Stimulated activated CD4-positive, alpha-beta T cell treated with anti-CD3 and anti-CD28 coated beads, Interleukin-12 subunit alpha, Interleukin-12 subunit beta, amount 100 ng/mL, for 4 hours (primary cell): Measurements from ENCODE around the gene TAF4.
"Not testable (repeated sequence)": the region's sequence is repeated elsewhere in the genome, so short reads cannot be mapped to it uniquely, and the experiment has no call there.

Experiments
- DNase-seq: peaks from one replicate; pipeline ENCODE4 v3.0.0-alpha.2; 2020

Gene TAF4

GRCh38 chr20:61958773-61959700 is 106.6 kb downstream of the TAF4 start:
- no peak for DNase-seq

- DNase-seq, result no peak
These were observed 107.5 kb downstream of the TAF4 start for GRCh38 chr20:61957961-61958715.

DNA sequence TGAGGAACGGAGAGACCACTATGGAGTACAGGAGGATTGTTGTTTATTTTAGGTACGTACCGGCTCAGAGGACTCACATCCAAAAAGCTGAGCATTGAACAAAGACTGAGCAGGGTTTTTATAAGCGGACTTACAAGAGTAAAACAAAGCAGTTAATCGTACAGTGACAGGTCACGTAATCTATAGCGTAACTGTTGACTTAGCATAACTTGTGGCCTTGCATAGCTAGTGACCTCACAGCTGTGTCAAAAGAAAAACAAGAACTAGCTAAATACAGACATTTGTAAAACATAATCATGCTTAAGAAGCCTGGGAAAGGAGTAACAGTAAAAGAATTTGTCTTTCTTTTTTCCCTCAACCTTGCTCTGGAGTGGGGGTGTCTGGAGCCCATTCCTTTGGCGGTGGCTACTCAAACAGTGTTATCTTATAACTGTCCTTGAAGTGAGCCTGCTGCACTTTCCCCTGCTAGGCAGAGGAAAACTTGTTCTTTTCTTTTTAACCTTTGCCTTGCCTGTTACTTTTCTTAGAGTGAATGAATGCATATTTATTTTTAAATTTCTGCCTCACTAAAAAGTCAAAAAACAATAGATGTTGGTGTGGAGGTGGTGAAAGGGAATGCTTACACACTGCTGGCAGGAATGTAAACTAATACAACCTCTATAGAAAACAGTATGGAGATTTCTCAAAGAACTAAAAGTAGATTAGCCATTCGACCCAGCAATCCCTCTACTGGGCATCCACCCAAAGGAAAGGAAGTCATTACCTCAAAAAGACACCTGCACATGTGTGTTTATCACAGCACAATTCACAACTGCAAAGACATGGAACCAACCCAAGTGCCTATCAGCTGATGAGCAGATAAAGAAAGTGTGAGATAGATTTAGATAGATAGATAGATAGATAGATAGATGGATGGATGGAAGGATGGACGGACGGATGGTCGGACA is 109.0 kb downstream of the TAF4 start:
- DNase-seq, result no peak

DNA sequence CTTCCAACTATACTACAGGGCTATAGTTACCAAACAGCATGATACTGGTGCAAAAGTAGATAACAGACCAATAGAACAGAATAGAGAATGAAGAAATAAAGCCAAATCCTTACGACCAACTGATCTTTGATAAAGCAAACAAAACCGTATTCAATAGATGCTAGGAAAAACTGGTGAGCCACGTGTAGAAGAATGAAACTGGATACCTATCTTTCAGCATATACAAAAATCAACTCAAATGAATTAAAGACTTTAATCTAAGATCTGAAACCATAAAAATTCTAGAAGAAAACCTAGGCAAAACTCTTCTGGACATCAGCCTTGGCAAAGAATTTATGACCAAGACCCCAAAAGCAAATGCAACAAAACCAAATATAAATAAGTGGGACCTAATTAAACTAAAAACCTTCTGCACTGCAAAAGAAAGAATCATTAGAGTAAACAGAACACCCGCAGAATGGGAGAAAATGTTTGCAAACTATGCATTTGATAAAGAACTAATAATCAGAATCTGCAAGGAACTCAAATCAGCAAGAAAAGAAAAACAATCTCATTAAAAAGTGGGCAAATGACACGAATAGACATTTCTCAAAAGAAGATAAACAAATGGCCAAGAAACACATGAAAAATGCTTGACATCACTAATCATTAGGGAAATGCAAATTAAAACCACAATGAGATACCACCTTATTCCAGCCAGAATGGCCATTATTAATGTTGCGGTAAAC is 109.8 kb downstream of the TAF4 start:
- no peak for DNase-seq

DNA sequence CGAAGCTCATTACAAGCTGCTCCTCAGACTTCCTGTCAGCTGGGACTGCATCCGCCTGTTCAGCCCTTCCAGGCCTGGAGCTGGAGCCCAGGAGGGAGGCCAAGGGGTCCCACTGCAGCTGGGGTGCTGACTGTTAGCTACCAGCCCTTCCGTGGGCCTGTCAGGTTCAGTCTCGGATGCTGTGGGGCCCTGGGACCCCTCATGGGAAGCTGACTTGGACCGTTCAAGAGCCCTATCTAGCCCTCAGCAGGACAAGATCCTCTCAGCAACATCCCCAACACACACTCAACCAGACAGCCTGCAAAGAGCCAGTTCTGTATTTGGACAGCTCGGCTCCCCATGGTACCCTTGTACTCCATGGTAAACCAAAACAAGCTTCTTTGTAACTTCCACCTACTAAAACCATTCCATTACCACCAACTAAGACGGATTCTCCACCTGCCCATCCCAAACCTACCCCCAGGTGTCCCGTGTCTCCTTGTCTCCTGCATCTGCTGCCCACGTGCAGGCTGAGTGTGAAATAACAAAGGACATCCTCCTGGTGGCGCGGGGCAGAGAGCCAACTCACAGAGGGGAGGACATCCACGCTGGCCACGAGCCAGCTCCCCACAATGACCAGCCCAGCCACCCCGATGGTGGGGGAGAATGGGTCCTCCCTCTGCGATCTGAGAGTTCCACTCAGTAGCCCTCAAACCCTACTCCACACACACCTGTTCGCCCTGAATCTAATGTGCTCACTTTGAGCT is 111.2 kb downstream of the TAF4 start:
- no peak for DNase-seq

DNA sequence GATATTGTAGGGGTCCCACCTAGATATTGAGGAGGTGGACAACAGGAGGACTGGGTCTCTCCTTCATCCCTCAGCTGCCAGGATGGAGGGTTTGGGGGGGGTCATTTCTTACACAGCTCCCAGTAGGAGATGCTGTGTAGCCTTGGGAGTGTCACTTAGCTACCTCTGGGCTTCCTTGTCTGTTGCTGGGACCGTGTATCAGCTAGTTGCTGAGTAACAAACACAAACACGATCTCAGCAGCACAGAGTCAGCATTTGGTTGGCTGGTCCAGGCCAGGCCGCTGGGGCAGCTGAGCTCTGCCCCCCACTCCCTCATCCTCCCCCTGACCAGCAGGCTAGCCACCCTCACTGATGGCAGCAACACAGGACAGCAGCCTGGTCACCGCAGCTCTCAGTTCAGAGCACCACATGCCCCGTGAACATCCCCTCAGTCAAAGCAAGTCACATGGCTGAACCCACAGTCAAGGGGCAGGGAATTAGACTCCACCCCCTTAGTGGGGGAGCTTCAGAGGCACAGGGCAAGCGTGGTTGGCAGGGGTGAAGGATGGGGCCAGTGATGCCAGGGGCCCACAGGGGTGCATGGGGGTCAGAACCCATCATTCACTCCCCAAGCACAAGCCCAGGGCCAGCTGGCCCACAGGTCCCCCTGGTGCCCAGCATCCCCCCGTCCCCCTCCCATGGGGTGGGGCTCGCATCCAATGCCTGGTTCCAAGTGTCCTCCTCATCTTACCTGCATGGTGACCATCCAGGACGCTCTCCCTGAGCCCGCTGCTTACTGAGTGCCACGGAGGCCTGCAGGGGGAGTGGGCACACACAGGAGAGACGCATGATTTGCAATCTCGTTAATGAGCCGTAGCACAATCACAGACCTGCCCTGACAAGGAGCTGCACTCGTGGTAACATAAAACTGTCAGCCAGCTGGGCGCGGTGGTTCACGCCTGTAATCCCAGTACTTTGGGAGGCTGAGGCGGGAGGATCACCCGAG is 112.4 kb downstream of the TAF4 start:
- no peak for DNase-seq

DNA sequence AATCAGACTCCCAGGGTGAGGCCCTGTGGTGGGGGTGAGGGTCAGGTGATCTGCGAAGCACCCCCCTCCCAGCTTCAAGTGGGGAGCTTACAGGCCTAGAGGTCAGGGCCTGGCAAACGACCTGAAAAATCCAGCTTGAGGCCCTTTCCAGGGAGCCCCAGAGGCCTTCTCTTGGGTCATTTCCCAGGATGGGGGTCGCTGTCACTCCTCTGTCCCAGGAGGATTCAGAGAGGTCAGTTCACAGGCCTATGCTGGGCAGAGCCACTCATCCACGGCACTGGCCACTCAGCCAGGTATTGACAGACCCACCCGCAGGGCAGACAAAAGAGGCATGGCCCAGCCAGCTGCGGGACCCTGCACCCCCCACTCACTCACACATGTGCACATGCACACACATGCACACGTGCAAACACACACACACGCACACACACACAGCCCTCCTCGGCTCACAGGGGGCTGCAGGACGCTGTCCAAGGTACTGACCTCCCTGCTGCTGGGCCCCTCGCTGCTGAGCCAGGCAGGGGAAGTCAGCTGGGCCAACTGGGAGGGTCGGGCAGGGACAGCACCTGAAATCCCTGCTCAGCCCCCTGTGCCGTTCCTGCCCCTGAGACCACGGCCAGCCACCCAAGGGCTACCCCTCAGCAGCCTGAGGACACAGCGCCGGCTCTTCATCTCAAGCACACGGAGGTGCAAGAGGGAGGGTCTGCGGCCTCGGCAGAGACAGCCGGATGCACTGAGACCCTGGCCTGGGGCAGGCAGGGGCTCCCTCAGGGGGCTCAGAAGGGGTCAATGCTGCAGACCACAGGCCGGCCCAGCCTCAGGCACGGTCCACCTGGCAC is 113.8 kb downstream of the TAF4 start:
- no peak for DNase-seq

DNA sequence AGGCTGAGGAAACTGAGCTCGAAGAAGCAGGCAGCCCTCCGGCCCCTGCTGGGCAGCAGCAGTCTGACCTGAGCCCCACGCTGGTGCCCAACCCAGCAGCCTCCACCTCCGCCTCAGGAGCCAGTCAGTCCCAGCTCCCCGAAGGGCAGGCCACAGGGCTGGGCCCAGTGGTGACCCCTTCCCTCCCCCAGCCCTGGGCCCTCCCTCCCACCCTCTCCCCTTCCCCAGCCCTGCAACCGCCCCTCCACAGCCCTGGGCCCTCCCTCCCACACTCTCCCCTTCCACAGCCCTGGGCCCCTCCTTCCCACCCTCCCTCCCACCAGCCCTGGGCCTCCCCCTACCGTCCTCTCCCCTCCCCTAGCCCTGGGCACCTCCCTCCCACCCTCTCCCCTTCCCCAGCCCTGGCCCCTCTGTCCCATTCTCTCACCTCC is 115.0 kb downstream of the TAF4 start:
- DNase-seq, result no peak

DNA sequence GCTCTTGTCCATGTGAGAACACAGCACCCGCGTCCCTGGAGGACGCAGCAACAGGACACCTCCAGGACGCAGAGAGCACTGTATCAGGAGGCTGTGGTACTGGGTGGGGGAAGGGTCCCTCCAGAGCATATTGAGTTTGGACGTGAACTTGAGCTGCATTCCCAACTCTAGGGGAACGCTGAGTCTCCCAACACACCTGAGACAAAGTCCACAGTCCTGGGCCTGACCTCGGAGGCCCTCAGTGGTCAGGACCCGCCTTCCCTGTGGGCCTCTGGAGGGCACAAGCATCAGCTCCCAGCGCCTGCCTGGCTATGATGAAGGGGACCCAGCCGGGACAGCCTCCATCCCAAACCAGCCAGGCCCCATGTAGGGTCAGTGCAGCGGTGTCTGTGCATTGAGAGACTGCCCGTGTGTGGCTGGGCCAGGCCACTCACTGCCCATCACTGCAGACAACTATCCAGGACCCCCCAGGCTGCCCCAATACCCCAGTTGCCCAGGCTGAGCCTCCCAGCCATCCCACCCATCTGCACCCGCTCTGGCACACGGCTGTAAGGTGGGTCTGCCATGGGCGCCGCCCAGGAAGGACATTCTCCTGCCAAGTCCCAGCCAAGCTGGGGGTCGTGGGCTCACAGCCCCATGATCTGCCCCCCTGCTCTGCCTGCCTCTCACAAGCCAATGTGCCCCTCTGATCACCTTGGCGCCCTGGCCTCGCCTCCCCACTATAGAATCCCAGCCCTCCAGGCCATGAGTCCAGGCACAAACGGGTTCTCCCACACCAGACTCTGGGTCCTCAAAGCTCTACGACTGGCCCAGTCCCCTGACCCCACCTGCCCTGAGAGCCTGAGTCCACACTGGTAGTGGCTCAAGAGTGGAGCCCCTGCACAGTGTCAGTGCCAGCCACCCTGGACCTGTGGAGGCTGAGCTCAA is 115.7 kb downstream of the TAF4 start:
- DNase-seq, result no peak

DNA sequence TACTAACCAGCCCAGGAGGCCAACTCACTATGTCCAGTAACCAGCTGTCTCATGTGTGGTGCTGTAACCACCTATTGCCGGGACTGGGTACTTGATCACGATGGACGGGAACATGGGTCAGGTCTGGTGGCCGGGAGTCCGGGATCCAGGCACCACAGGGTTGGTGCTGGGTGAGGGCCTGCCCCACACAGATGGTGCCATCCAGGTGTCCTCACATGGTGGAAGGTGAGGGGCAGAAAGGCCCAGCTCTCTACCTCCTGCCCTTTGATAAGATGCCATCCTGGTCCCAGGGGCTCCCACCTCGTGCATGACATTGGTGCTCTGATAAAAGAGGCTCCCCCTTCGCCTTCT is 116.3 kb downstream of the TAF4 start:
- DNase-seq, result no peak

DNA sequence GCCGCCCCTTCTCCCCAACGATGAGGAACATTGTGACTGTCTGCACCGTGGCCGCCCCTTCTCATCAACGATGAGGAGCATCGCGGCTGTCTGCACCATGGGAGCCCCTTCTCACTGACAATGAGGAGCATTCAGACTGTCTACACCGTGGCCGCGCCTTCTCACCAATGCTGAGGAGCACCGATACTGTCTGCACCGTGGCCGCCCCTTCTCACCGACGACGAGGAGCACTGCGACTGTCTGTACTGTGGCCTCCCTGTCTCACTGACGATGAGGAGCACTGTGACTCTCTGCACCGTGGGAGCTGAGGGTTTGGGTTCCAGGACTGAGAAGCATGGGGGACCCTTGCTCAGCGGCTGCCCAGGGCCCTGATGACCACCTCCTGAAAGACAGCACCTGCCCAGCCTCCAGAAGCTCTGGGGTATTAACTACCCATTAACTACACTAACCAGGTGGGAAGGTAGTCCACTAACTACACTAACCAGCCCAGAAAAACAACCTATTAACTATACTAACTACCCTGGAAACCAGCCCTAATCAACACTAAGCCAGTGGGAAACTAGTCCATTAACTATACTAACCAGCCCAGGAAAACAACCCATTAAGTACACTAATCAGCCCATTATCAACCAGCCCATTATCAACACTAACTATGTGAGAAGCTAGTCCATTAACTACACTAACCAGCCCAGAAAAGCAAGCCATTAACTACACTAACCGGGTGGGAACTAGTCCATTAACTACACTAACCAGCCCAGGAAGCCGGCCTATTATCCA is 116.9 kb downstream of the TAF4 start:
- DNase-seq, result no peak

DNA sequence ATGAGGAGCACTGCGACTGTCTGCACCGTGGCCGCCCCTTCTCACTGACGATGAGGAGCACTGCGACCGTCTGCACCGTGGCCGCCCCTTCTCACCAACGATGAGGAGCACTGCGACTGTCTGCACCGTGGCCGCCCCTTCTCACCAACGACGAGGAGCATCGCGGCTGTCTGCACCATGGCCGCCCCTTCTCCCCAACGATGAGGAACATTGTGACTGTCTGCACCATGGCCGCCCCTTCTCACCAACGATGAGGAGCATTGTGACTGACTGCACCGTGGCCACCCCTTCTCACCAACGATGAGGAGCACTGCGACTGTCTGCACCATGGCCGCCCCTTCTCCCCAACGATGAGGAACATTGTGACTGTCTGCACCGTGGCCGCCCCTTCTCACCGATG is 117.6 kb downstream of the TAF4 start:
- DNase-seq, result not testable (repeated sequence)

DNA sequence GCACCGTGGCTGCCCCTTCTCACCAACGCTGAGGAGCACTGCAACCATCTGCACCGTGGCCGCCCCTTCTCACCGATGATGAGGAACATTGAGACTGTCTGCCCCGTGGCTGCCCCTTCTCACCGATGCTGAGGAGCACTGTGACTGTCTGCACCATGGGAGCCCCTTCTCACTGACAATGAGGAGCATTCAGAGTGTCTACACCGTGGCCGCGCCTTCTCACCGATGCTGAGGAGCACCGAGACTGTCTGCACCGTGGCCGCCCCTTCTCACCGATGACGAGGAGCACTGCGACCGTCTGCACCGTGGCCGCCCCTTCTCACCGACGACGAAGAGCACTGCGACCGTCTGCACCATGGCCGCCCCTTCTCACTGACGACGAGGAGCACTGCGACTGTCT is 120.2 kb downstream of the TAF4 start:
- not testable (repeated sequence) for DNase-seq

DNA sequence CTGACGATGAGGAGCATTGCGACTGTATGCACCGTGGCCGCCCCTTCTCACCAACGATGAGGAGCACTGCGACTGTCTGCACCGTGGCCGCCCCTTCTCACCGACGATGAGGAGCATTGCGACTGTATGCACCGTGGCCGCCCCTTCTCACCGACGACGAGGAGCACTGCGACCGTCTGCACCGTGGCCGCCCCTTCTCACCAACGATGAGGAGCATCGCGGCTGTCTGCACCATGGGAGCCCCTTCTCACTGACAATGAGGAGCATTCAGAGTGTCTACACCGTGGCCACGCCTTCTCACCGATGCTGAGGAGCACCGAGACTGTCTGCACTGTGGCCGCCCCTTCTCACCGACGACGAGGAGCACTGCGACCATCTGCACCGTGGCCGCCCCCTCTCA is 120.7 kb downstream of the TAF4 start:
- not testable (repeated sequence) for DNase-seq

- DNase-seq, result no peak
These were observed 123.2 kb downstream of the TAF4 start for GRCh38 chr20:61942526-61942925.

GRCh38 chr20:61941721-61942405 is 123.8 kb downstream of the TAF4 start:
- no peak for DNase-seq
